Thymus (tissue), 11 donors: ENCODE data around the gene TTPAL. TPM values are rescaled to one million over a fixed set of nuclear protein-coding genes. Genes with fewer than 3 reads are reported as not detected.

ENCODE experiments used
- DNase-seq, 9 donors: peaks; one replicate each; pipeline ENCODE4 v3.0.0-alpha.2; 2013; ENCODE audit warnings: low spot score in 9 of 9, low read depth in 6 of 9, missing footprints in 1 of 9
- H3K27ac ChIP-seq, 2 donors: one replicate each; pipeline ENCODE4 v1.5.1; 2013; ENCODE audit warnings: control low read depth in 1 of 2, low read depth in 1 of 2, low read length in 1 of 2, mild to moderate bottlenecking in 1 of 2, moderate library complexity in 1 of 2
- H3K27me3 ChIP-seq, 2 donors: one replicate each; pipeline ENCODE4 v1.5.1; 2013; ENCODE audit warnings: low read length in 1 of 2; ENCODE audit not compliant: control insufficient read depth in 2 of 2, insufficient read depth in 1 of 2
- H3K36me3 ChIP-seq, 2 donors: one replicate each; pipeline ENCODE4 v1.5.1; 2013; ENCODE audit warnings: low read length in 1 of 2, mild to moderate bottlenecking in 1 of 2, moderate library complexity in 1 of 2; ENCODE audit not compliant: control insufficient read depth in 2 of 2, insufficient read depth in 2 of 2
- H3K4me1 ChIP-seq, 2 donors: one replicate each; pipeline ENCODE4 v1.5.1; 2013; ENCODE audit warnings: low read length in 2 of 2; ENCODE audit not compliant: control insufficient read depth in 2 of 2, insufficient read depth in 2 of 2
- H3K4me3 ChIP-seq, 2 donors: one replicate each; pipeline ENCODE4 v1.5.1; 2013; ENCODE audit warnings: low read length in 2 of 2, control low read depth in 1 of 2, mild to moderate bottlenecking in 1 of 2
- H3K9me3 ChIP-seq, 2 donors: one replicate each; pipeline ENCODE4 v1.5.1; 2013; ENCODE audit warnings: low read length in 1 of 2, mild to moderate bottlenecking in 1 of 2; ENCODE audit not compliant: control insufficient read depth in 2 of 2, insufficient read depth in 1 of 2
- WGBS: extraction: QIAGEN DNeasy Blood & Tissue Kit; methylation state at CpG from one replicate; pipeline ENCODE4 v1.1.7; 2013; 5-methylcytosine and 5-hydroxymethylcytosine counted together
- polyA plus RNA-seq: library from polyadenylated mRNA; stranded (reverse); fragments of 200-250 nt; gene quantifications from one replicate; pipeline ENCODE4 v1.2.3, GENCODE V29; 2013
- total RNA-seq: library from RNA; stranded (reverse); fragments of 120-200 nt; gene quantifications from one replicate; pipeline ENCODE4 v1.2.4, GENCODE V29; 2013
- donor health status: healthy.

TTPAL gene
- total and polyA plus RNA-seq, 2 donors: 4.1 to 8.7 TPM

DNA sequence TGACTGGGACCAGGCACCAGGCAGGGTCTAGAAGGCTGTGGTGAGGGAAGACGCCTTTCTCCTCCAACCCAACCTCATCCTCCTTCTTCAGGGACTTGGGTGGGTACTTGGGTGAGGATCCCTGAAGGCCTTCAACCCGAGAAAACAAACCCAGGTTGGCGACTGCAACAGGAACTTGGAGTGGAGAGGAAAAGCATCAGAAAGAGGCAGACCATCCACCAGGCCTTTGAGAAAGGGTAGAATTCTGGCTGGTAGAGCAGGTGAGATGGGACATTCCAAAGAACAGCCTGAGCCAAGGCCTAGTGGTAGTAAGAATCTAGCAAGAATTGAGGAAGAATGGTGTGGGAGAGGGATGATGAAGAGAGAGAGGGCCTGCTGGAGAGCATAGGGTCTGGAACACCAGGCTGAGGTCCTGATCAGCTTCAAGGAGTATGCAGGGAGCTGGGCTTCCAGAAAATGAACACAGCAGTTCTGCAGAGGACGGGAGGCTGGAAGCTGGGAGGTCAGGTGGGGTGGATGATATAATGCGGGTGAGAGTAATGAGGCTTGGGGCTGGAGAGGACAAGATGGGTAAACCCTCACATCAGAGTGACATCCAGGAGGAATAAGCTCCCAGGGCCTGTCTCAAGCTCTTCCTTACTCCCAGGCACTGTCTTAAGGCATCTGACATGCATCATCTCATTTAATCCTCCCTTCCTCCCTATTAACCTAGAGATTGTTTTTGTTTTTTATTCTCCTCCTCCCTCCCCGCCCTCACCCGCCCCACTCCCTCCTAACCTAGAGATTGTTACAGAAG, 45.2 kb upstream of the TTPAL start:
- no peak for DNase-seq
- 94% methylated on average over 7 of the region's 7 CpGs for WGBS

DNA sequence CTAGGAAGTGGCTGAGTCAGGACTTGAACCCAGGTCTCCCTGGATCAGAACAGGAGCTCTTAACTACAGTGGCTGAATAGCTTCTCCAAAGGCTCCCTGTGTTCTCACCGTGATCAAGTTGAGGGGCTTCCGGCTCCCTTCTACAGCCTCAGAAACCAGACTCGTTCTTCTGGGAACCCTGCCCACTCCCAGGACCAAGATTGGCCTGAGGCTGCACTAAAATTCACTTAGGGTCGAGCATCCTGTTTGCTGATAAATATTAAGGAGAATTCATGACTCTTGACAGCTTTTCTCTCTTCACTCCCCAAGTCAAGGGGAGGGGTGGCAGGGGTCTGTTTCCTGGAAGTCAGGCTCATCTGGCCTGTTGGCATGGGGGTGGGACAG, 44.6 kb upstream of the TTPAL start:
- no peak overlapping the region for H3K4me3 ChIP-seq
- no peaks in the 10 kb centered on the region for H3K9me3 ChIP-seq
- H3K27me3 ChIP-seq: peaks cover 0 to 4% of the 10 kb centered on the region in 2 donors
- no peak for DNase-seq
- no peak overlapping the region for H3K27ac ChIP-seq
- no peaks in the 10 kb centered on the region for H3K36me3 ChIP-seq
- 84% methylated on average over 4 of the region's 4 CpGs for WGBS
- no peaks in the 10 kb centered on the region for H3K4me1 ChIP-seq

More for the DNA sequence above, 45.2 kb upstream of the TTPAL start:
- Histone ChIP-seq H3K27me3 (peaks cover 0 to 4% of the 10 kb centered on the region in 2 donors), H3K4me1 (no peaks in the 10 kb centered on the region), H3K4me3 (no peak overlapping the region), H3K27ac (no peak overlapping the region), H3K36me3 (no peaks in the 10 kb centered on the region), H3K9me3 (no peaks in the 10 kb centered on the region)

DNA sequence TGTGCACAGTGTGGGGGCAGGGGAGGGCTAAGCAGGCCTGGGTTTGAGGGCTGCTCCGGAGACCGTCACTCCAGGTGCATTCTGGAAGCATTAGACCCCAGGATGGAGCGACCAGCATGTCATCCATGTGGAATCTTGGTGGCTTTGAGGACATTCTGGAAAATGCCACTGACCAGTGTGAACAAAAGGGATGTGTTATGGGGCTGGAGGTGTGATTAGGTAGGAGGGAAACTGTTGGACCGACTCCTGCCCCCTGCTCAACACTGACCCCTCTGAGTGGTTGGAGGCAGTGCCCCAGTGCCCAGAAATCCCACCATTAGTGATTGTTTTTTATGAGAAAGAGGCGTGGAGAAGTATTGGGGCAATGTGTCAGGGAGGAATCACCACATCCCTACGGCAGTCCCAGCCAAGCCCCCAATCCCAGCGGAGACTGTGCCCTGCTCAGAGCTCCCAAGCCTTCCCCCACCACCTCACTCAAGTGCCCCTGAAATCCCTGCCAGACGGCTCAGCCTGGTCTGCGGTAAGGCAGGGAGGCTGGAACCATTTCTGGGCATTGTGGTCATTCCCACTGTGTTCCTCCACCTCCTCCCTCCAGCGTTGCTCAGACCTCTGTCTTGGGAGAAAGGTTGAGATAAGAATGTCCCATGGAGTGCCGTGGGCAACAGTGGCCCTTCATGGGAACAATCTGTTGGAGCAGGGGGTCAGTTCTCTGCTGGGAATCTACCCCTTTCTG, 44.0 kb upstream of the TTPAL start:
- 73% methylated on average over 11 of the region's 11 CpGs for WGBS
- H3K9me3 ChIP-seq: no peaks in the 10 kb centered on the region
- peaks cover 0 to 4% of the 10 kb centered on the region in 2 donors for H3K27me3 ChIP-seq

DNA sequence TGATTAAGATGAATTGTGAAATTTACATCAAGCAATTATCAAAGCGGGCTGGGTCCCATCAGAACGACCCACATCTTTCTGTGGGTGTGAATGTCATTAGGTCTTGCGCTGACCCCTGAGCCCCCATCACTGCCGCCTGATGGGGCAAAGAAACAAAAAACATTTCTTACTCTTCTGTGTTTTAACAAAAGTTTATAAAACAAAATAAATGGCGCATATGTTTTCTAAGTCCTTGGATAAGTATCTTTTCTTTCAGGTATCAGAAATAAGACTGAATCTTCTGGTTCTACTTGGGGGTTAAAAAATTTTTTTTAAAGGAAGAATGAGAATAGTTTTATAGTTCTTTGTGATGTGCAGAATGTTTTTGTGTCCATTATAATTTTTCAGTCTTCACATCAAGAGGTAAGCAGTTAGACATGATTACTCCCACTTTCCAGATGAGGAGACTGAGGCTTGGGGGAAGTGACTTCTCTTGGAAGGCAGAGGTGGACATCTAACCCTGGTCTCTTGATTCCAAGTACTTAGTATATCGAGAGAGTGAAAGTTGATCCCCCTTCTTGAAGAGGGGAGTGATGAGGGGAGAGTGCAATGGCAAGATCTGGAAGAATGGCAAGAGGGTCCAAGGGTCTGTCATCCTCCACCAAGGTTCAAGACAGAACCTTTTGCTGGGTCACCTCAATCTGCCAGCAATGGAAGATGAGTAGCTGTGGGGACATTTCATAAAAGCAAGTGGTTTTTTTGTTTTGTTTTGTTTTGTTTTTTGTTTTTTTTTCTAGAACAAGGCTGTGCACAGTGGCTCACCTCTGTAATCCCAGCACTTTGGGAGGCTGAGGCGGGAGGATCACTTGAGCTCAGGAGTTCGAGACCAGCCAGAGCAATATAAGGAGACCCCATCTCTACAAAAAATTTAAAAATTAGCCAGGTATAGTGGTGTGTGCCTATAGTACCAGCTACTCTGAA, 42.8 kb upstream of the TTPAL start:
- WGBS: 84% methylated on average over 8 of the region's 8 CpGs
- Histone ChIP-seq H3K27me3 (peaks cover 0 to 4% of the 10 kb centered on the region in 2 donors), H3K9me3 (no peaks in the 10 kb centered on the region), H3K4me3 (no peak overlapping the region), H3K4me1 (no peaks in the 10 kb centered on the region), H3K27ac (no peak overlapping the region), H3K36me3 (no peaks in the 10 kb centered on the region)
- DNase-seq: no peak

More for the DNA sequence above, 44.0 kb upstream of the TTPAL start:
- Histone ChIP-seq H3K4me1 (no peaks in the 10 kb centered on the region), H3K36me3 (no peaks in the 10 kb centered on the region), H3K4me3 (no peak overlapping the region), H3K27ac (no peak overlapping the region)
- DNase-seq: no peak

DNA sequence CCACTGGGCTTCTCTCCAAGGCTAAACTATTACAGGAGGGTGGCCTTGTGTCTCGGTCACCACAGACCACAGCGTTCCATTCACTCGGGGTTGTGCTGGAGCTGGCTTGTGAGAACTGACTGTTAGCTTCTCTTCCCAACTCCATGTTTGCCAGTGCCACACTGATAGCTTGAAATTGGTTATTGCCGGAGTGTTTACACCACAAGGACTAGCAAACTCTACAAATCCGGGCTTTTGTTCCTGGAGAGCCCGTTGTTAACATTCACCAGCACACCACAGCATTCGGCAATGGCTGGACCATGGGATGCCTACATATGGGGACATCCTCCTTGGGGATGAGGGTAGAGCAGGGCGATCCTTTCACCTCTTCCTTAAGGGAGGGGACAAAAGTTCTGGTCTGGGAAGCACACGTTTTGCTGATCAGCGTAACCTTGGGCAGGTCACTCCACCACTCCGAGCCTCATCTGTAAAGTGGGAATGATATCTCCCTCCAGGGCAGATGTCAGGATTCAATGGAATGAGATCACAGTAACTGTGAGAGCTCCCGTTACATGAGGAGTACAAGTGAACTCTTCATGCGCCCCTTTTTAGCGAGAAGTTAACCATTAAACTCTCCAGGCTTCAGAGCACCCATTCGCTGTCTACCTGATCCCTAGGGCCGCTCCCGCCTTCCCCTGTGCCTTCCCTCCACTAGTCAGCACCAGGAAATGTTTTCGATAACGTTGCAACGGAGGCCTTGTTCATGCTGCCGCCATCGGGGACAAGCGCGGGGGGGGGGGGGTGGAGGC, 41.7 kb upstream of the TTPAL start:
- 91% methylated on average over 24 of the region's 24 CpGs for WGBS
- no peak for DNase-seq
- Histone ChIP-seq H3K4me3 (no peak overlapping the region), H3K36me3 (no peaks in the 10 kb centered on the region), H3K4me1 (no peaks in the 10 kb centered on the region), H3K9me3 (no peaks in the 10 kb centered on the region), H3K27ac (no peak overlapping the region), H3K27me3 (peaks cover 0 to 4% of the 10 kb centered on the region in 2 donors)

DNA sequence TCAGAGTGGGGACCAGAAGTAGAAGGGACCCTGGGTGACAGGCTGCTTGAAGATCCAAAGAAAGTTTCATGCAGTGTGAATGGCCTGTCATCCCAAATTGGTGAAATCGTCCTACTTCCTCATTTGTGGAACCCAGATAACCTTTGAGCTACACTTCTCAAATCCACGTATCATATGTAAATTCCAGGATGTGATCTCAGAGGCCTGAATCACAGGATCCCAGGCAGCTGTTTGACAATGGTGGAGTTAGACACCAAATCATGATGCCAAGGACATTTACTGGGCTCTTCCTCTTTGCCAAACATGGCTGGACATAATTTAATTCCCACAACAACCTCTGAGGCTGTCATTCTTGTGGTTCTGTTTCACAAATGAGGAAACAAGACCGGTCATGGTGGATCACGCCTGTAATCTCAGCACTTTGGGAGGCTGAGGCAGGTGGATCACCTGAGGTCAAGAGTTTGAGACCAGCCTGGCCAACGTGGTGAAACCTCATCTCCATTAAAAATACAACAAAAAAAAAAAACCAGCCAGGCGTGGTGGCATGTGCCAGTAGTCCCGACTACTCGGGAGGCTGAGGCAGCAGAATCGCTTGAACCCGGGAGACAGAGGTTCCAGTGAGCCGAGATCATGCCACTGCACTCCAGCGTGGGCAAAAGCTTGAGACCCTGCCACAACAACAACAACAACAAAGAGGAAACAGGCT, 39.9 kb upstream of the TTPAL start:
- whole genome bisulfite sequencing: 64% methylated on average over 12 of the region's 12 CpGs
- DNase-seq: no peak

DNA sequence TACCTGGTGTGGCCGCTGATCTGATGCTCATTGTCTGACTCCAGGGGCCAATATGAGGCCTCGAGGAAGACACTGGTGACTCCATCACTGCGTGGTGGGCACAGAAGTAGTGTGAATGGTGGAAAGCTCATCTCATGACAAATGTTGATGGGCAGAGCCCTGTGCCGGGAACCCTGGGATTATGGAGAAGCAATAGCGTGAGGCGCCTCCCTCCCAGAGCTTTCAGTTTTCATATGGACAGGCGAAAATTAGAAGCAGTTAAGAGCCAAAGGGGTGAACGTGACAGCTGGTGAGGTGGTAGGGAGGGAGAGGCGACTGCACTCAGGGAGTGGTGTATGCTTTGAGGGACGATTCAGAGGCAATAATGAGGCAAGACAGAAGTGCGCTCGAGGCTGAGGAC, 39.3 kb upstream of the TTPAL start:
- H3K9me3 ChIP-seq: no peaks in the 10 kb centered on the region
- peaks cover 0 to 4% of the 10 kb centered on the region in 2 donors for H3K27me3 ChIP-seq
- DNase-seq: no peak
- WGBS: 81% methylated on average over 12 of the region's 12 CpGs
- no peaks in the 10 kb centered on the region for H3K4me1 ChIP-seq
- no peak overlapping the region for H3K27ac ChIP-seq
- H3K36me3 ChIP-seq: no peaks in the 10 kb centered on the region
- no peak overlapping the region for H3K4me3 ChIP-seq

More for the DNA sequence above, 39.9 kb upstream of the TTPAL start:
- Histone ChIP-seq H3K36me3 (no peaks in the 10 kb centered on the region), H3K27ac (no peak overlapping the region), H3K4me1 (no peaks in the 10 kb centered on the region), H3K9me3 (no peaks in the 10 kb centered on the region), H3K4me3 (no peak overlapping the region), H3K27me3 (peaks cover 0 to 4% of the 10 kb centered on the region in 2 donors)

DNA sequence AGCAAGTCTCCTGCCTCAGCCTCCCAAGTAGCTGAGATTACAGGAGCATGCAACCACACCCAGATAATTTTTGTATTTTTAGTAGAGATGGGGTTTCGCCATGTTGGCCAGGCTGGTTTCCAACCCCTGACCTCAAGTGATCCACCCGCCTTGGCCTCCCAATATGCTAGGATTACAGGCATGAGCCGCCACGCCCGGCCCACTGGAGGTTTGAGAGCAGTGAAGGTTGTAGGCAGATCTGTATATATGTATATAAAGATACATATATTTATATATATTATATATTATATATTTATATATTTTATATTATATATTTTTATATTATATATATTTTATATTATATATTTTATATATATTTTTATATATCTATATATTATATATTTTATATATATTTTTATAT, 38.2 kb upstream of the TTPAL start:
- 96% methylated on average over 5 of the region's 5 CpGs for WGBS
- no peak overlapping the region for H3K27ac ChIP-seq
- no peak for DNase-seq
- H3K4me1 ChIP-seq: no peaks in the 10 kb centered on the region
- H3K4me3 ChIP-seq: no peak overlapping the region
- no peaks in the 10 kb centered on the region for H3K27me3 ChIP-seq
- no peaks in the 10 kb centered on the region for H3K9me3 ChIP-seq
- no peaks in the 10 kb centered on the region for H3K36me3 ChIP-seq
